Measurements from ENCODE around the gene EFCAB13. TPM values are rescaled to one million over a fixed set of nuclear protein-coding genes. Genes with fewer than 3 reads are reported as not detected.

The EFCAB13 gene
- total and polyA plus RNA-seq, 2 of the 4 experiments (the other 2 are of a cell fraction): 0.77 to 1.4 TPM

- ATAC-seq (ENCODE audit: low read depth) (no peak), DNase-seq (no peak)
- Histone ChIP-seq H2BK20ac (ENCODE audit: low read depth, low read length) (no peak overlapping the region), H2AFZ (replicated peaks; ENCODE audit: low read length, poor library complexity) (no peak overlapping the region), H3K4me2 (ENCODE audit: low read depth, low read length) (no peak overlapping the region), H3K18ac (ENCODE audit: low read depth, low read length) (no peak overlapping the region), H3K79me1 (ENCODE audit: low read depth in 1 of 2, low read length in 2 of 2) (no peaks in the 10 kb centered on the region), H2AK9ac (replicated peaks; ENCODE audit: low read depth, low read length, poor library complexity) (no peak overlapping the region), H3K27me3 (ENCODE audit: control insufficient read depth, insufficient read depth, low read length) (no peaks in the 10 kb centered on the region), H3K4me3 (ENCODE audit: insufficient read depth, low read depth, low read length) (no peak overlapping the region), H3K56ac (ENCODE audit: extremely low read depth, insufficient read depth, low read length) (no peak overlapping the region), H2BK120ac (ENCODE audit: low read depth, low read length) (no peak overlapping the region), H2AK5ac (ENCODE audit: low read depth, low read length) (no peak overlapping the region), H4K20me1 (ENCODE audit: insufficient read depth, low read length) (no peaks in the 10 kb centered on the region), H4K5ac (ENCODE audit: low read depth, low read length) (no peak overlapping the region), H4K8ac (ENCODE audit: low read depth in 2 of 2, low read length in 2 of 2) (no peak overlapping the region), H3K27ac (ENCODE audit: insufficient read depth, low read length) (no peak overlapping the region), H3K4ac (ENCODE audit: low read depth, low read length) (no peak overlapping the region), H3K36me3 (ENCODE audit: control insufficient read depth, insufficient read depth, low read length) (no peaks in the 10 kb centered on the region), H2BK15ac (ENCODE audit: low read depth, low read length) (no peak overlapping the region), H3K23ac (ENCODE audit: low read depth, low read length) (no peak overlapping the region), H3K9ac (ENCODE audit: low read depth, low read length) (no peak overlapping the region), H3K9me3 (ENCODE audit: control insufficient read depth, insufficient read depth, low read length) (no peaks in the 10 kb centered on the region), H3K14ac (replicated peaks; ENCODE audit: low read depth, low read length) (no peak overlapping the region), H2BK5ac (ENCODE audit: low read depth, low read length, poor library complexity, severe bottlenecking) (no peak overlapping the region), H3K4me1 (ENCODE audit: control insufficient read depth, insufficient read depth, low read length) (no peaks in the 10 kb centered on the region), H4K91ac (ENCODE audit: insufficient read depth, low read depth, low read length) (no peak overlapping the region), H3K9me1 (ENCODE audit: insufficient read depth, low read length) (no peaks in the 10 kb centered on the region)
- BruUV-seq (replicated peaks): no TSS peak
- no CpG with 5 or more reads among the region's 1 CpG for WGBS, 2 experiments (ENCODE audit: extremely low coverage in 2 of 2, insufficient read length in 1 of 2)
- in situ Hi-C loops (cut with MboI; ENCODE audit: low sequenced_read_pairs): no loop called here
- ChIA-PET POLR2A (ENCODE audit: unreplicated experiment) (no interaction called here), CTCF (no interaction called here)
- intact Hi-C loops (cut with micrococcal nuclease): no loop called here
- no peak for TF ChIP-seq FOS (IDR thresholded peaks at IDR 0.05; ENCODE audit: low read depth, low read length)
- TF ChIP-seq, protein P1, sequence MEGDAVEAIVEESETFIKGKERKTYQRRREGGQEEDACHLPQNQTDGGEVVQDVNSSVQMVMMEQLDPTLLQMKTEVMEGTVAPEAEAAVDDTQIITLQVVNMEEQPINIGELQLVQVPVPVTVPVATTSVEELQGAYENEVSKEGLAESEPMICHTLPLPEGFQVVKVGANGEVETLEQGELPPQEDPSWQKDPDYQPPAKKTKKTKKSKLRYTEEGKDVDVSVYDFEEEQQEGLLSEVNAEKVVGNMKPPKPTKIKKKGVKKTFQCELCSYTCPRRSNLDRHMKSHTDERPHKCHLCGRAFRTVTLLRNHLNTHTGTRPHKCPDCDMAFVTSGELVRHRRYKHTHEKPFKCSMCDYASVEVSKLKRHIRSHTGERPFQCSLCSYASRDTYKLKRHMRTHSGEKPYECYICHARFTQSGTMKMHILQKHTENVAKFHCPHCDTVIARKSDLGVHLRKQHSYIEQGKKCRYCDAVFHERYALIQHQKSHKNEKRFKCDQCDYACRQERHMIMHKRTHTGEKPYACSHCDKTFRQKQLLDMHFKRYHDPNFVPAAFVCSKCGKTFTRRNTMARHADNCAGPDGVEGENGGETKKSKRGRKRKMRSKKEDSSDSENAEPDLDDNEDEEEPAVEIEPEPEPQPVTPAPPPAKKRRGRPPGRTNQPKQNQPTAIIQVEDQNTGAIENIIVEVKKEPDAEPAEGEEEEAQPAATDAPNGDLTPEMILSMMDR (conservative IDR thresholded peaks at IDR 0.05; ENCODE audit: low read depth, low read length): no peak
- no peak for TF ChIP-seq RAD21 (IDR thresholded peaks at IDR 0.05; ENCODE audit: low read length)
- TF ChIP-seq MAFK (IDR thresholded peaks at IDR 0.05; ENCODE audit: low read depth, low read length): no peak
- dilution Hi-C loops (cut with HindIII; ENCODE audit: low sequenced_read_pairs, unreplicated experiment): no loop called here
Observed at GRCh38 chr17:47400333-47400732, 76.6 kb downstream of the EFCAB13 start.

Measured in IMR-90 (cell line).